SK-N-SH treated with all-trans-retinoic acid at 6 μM for 48 hours (cell line): Measurements from ENCODE around the gene GLIS1.

Experiments
- ATAC-seq: fragments of 200-7000 bp; cut with Tn5 transposase; 3 replicates; pipeline ENCODE4 v1.9.1; 2020; ENCODE audit warnings: mild to moderate bottlenecking, moderate library complexity
- BACH2 ChIP-seq: fragments of 250-450 bp; sonication (Bioruptor Pico); IDR thresholded peaks from 2 replicates; pipeline ENCODE4 v1.9.0; 2021; ENCODE audit warnings: mild to moderate bottlenecking, borderline replicate concordance
- CREB5 ChIP-seq: fragments of 250-450 bp; sonication (Bioruptor Pico); IDR thresholded peaks from 2 replicates; pipeline ENCODE4 v1.5.1; 2020; ENCODE audit warnings: low read depth, mild to moderate bottlenecking, moderate library complexity
- CSDC2 ChIP-seq: fragments of 250-450 bp; sonication (Bioruptor Pico); IDR thresholded peaks from 2 replicates; pipeline ENCODE4 v1.5.0; 2020; ENCODE audit warnings: mild to moderate bottlenecking, moderate library complexity
- ESRRG ChIP-seq: fragments of 250-450 bp; sonication (Bioruptor Pico); IDR thresholded peaks from 2 replicates; pipeline ENCODE4 v1.6.1; 2021; ENCODE audit warnings: mild to moderate bottlenecking
- GLIS3 ChIP-seq: fragments of 250-450 bp; sonication (Bioruptor Pico); IDR thresholded peaks from 2 replicates; pipeline ENCODE4 v1.5.0; 2020; ENCODE audit warnings: mild to moderate bottlenecking, moderate library complexity
- ISL1 ChIP-seq: fragments of 250-450 bp; sonication (Bioruptor Pico); IDR thresholded peaks from 2 replicates; pipeline ENCODE4 v2.1.2; 2022; ENCODE audit warnings: mild to moderate bottlenecking, moderate library complexity
- POU6F1 ChIP-seq: fragments of 250-450 bp; sonication (Bioruptor Pico); IDR thresholded peaks from 2 replicates; pipeline ENCODE4 v1.8.0; 2021; ENCODE audit warnings: low read depth, mild to moderate bottlenecking, moderate library complexity, borderline replicate concordance
- PPARA ChIP-seq: fragments of 250-450 bp; sonication (Bioruptor Pico); IDR thresholded peaks from 2 replicates; pipeline ENCODE4 v1.5.0; 2020; ENCODE audit warnings: mild to moderate bottlenecking, borderline replicate concordance
- RARB ChIP-seq: fragments of 250-450 bp; sonication (Bioruptor Pico); IDR thresholded peaks from 2 replicates; pipeline ENCODE4 v1.8.0; 2021; ENCODE audit warnings: mild to moderate bottlenecking, moderate library complexity
- TCF4 ChIP-seq: fragments of 250-450 bp; sonication (Bioruptor Pico); IDR thresholded peaks from 2 replicates; pipeline ENCODE4 v1.8.0; 2021; ENCODE audit warnings: mild to moderate bottlenecking, moderate library complexity, borderline replicate concordance
- TOX ChIP-seq: fragments of 250-450 bp; sonication (Bioruptor Pico); IDR thresholded peaks from 2 replicates; pipeline ENCODE4 v1.8.0; 2021; ENCODE audit warnings: mild to moderate bottlenecking, moderate library complexity, borderline replicate concordance
- TSHZ2 ChIP-seq: fragments of 250-450 bp; sonication (Bioruptor Pico); IDR thresholded peaks from 2 replicates; pipeline ENCODE4 v1.5.0; 2020; ENCODE audit warnings: mild to moderate bottlenecking, moderate library complexity
- ZC3H10 ChIP-seq: fragments of 250-450 bp; sonication (Bioruptor Pico); IDR thresholded peaks from 2 replicates; pipeline ENCODE4 v1.5.1; 2021; ENCODE audit warnings: mild to moderate bottlenecking, moderate library complexity
- ZFP3 ChIP-seq: fragments of 250-450 bp; sonication (Bioruptor Pico); IDR thresholded peaks from 2 replicates; pipeline ENCODE4 v1.5.0; 2020; ENCODE audit warnings: mild to moderate bottlenecking, moderate library complexity
- ZFP30 ChIP-seq: fragments of 450-650 bp; formaldehyde crosslinking; IDR thresholded peaks from 2 replicates; pipeline ENCODE4 v1.5.0; 2022; ENCODE audit warnings: mild to moderate bottlenecking, moderate library complexity
- ZNF565 ChIP-seq: fragments of 450-650 bp; formaldehyde crosslinking; conservative IDR thresholded peaks from 2 replicates; pipeline ENCODE4 v1.5.0; 2020; ENCODE audit warnings: low read depth, mild to moderate bottlenecking, moderate library complexity
- ZNF70 ChIP-seq: fragments of 450-650 bp; formaldehyde crosslinking; IDR thresholded peaks from 2 replicates; pipeline ENCODE4 v1.5.0; 2020; ENCODE audit warnings: mild to moderate bottlenecking, moderate library complexity
- ZNF8 ChIP-seq: fragments of 450-650 bp; formaldehyde crosslinking; IDR thresholded peaks from 2 replicates; pipeline ENCODE4 v1.5.0; 2020; ENCODE audit warnings: mild to moderate bottlenecking, moderate library complexity

Gene GLIS1

GRCh38 chr1:53625766-53626520 lies 113.0 kb downstream of the GLIS1 start:
- no peak for ATAC-seq
- TF ChIP-seq ZFP30 (CRISPR knock-in tag) (no peak), CREB5 (no peak), ISL1 (CRISPR knock-in tag) (no peak), ZNF565 (CRISPR knock-in tag) (no peak), POU6F1 (CRISPR knock-in tag) (no peak), ZNF70 (CRISPR knock-in tag) (no peak)

GRCh38 chr1:53625049-53625448 lies 113.9 kb downstream of the GLIS1 start:
- TF ChIP-seq TCF4 (no peak), ZNF565 (CRISPR knock-in tag) (no peak), TOX (CRISPR knock-in tag) (no peak), BACH2 (CRISPR knock-in tag) (no peak), PPARA (CRISPR knock-in tag) (no peak), RARB (CRISPR knock-in tag) (no peak), CSDC2 (no peak), ZFP3 (CRISPR knock-in tag) (no peak), ZNF8 (CRISPR knock-in tag) (no peak), TSHZ2 (CRISPR knock-in tag) (no peak), ESRRG (no peak), POU6F1 (CRISPR knock-in tag) (no peak), ZFP30 (CRISPR knock-in tag) (no peak), GLIS3 (no peak), CREB5 (no peak)
- ATAC-seq, result no peak

- no peak for ATAC-seq
- TF ChIP-seq ZC3H10 (CRISPR knock-in tag) (no peak), CREB5 (no peak), POU6F1 (CRISPR knock-in tag) (no peak), PPARA (CRISPR knock-in tag) (no peak), ZNF8 (CRISPR knock-in tag) (no peak), TCF4 (no peak), ZNF70 (CRISPR knock-in tag) (no peak)
Measured at GRCh38 chr1:53622531-53622930, 116.4 kb downstream of the GLIS1 start.
